GM18502 (cell line): ENCODE results near the gene SLC10A1.

ENCODE experiments used
- ATAC-seq: cut with Tn5 transposase; IDR thresholded peaks from one replicate; pipeline ENCODE4 v1.9.1; 2021; ENCODE audit warnings: mild to moderate bottlenecking; ENCODE audit not compliant: unreplicated experiment, poor library complexity

SLC10A1 gene

DNA sequence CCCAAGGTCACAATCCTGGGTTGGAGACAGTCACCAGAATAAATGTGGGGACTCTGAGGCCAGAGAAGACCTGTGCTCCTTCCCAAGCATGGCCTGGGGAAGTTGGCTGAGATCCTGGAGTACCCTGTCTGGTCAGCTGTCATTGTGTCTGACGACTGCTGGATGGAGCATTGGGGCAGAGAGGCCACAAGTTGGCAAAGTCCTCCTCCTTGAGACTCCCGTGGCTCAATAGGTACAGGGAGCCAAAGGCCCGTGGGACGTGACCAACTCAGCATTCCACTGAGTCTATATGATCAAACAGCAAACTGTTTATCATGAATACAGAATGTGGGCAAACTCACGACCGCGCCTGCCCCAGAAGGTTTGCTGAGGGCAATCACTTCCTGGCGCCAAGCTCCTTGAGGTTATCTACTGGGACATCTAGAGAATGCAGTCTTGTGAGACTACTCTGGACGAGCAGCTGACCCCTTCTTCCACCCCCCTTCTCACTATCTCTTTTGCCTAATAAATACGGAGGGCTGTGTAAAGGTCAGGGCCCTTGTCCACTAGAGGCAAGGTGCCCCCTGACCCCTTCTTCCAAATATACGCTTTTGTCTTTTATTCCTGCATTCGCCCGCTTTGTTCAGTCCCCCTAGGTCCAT, 14.3 kb upstream of the SLC10A1 start:
- ATAC-seq: no peak

DNA sequence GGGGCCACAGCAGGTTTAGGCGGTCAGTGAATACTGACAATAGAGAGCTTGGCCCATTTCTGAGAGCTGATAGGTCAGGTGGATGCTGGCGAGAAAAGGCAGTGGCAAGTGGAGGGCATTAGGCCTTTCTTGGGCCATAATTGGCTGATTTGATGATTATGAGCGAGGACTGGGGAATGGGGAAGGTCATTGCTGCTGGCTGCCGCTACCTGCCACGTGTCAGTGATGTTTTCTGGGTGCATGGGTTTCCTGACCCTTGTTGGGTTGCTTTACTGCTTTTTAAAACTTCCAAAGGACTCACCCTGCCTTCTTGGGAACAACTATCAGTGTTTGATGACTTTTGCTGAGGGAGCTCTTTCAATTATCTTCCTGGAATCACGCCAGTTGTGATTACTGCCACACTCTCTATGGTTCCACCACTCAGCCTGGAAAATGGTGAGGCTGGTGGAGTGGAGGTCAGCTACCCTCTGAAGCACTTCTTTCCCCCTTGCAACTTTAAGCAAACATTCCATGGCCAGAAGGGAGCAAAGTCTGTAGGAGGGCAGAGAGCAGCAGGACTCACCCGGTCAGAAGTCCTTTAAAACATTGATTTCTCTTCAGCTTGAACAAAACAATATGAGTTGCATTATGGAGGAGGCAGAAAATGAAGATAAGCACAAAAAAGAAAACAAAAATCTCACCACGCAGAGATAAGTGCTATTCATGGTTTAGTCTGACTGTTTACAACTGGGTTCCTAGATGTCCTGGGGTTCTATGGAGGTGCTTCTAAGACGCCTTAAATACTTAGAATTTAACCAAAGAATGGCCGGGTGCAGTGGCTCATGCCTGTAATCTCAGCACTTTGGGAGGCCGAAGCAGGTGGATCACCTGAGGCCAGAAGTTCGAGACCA, 12.1 kb upstream of the SLC10A1 start:
- no peak for ATAC-seq

DNA sequence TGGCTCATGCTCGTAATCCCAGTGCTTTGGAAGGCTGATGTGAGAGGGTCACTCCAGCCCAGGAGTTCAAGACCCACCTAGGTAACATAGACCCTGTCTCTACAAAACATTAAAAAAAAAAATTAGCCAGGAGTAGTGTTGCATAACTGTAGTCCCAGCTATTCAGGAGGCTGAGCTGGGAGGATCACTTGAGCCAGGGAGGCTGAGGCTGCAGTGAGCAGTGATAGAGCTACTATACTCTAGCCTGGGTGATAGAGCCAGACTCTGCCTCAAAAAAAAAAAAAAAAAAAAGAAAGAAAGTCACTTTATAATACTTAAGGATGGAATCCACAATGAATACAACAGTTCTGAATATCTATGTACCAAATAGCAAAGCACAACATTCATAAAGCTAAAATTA, 10.2 kb upstream of the SLC10A1 start:
- ATAC-seq: no peak

DNA sequence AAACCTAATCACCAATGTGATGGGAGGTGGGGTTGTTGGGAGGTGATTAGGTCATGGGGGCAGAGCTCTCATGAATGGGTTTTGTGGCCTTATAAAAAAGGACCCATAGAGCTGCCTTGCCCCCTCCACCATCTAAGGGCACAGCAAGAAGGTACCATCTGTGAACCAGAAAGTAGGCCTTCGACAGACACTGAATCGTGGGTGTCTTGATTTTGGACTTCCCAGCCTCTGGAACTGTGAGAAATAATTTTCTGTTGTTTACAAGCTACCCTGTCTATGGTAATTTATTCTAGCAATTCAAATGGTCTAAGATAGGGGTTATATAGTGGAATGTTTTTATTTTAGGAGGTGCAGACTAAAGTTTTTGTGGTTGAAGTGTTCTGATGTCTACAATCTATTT, 7.9 kb upstream of the SLC10A1 start:
- ATAC-seq: no peak

DNA sequence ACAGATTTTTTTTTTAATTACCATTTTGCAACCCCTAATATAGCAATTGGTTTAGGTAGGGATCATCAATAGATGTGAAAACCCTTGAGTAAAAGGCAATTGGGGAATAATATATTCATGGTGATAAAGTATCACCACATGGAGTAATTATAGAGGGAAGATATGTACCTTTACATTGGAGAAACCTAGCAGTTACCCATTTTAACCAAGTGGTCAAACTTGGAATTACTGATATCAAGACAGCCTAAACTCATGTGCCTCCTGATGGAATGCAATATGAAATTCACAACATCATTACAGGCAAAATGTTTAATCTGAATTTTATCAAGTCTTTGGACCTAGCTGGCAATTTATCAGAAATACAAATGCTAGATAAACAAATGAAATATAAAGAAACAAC, 6.7 kb upstream of the SLC10A1 start:
- ATAC-seq: no peak

DNA sequence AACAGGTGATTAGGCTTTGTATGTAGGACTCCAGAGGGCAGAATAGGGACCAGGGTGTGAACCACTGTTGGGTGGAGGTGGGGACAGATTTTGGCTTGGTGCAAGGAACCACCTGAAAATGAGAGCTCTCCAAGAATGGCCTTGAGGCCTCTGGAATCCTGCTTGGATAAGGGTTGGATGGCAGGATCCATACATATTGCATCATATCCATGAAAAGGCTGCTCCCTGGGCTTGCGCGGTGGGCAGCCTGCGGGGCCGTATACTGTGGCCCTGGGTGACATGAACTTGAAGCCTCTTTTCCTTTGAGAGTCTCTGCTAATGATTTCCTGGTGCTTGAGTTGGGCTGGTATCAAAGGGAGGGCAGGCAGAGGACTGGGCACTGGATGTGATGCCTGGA, 1.3 kb upstream of the SLC10A1 start:
- ATAC-seq: no peak

DNA sequence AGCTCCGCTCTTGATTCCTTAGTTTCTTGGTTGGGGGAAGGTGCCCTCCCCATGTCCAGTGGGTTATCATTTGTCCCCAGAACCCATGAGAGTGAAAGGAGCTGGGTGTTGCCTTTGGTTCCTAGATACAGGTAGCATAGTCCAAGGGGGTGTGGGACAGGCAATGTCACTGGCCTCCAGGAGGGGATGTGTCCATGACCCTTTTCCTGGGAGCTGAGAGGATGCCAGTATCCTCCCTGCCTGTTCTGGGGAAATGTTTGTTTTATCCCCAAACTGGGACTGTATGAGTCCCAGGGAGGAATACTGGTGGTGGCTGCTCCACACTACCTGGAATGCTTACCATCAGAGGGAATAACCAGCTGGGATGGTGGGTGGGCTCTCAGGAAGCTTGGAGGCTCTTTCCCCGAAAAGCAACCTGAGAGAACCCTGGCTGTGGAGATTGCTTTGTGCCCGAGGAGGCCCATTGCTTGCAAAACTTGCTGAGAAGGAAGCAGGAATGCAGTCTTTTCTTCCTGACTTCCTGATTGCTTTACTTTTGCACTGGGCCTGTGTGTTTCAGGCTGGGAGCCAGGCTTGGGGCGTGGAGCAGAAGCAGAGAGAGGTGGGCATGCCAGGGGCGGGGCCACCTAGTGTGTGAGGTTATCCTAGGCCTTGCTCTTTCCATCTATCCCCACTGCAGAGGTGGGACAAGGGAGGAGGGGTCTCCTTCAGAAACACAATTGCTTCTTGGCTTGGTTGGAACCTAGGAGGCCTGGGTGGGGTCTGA, 715 bp upstream of the SLC10A1 start:
- ATAC-seq: no peak

DNA sequence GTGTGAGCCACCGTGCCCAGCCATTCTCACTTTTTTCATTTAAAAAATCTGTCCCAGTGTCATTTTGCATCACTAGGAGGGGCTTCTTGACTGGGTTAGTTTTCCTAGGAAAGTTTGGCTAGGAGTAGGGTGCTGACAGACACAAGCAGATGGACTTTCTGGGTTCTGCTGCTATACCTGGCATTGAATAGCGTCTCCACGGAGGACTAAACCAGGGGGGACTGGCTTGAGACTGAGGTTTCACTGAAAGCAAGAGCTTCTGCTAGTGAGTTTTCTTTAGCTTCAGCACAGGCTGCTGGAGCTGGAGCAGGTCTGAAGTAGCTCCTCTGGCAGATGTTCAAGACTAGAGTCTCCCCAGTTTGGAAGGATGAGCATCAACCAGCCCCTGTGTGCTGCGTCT, 1.4 kb downstream of the SLC10A1 start:
- ATAC-seq: no peak

DNA sequence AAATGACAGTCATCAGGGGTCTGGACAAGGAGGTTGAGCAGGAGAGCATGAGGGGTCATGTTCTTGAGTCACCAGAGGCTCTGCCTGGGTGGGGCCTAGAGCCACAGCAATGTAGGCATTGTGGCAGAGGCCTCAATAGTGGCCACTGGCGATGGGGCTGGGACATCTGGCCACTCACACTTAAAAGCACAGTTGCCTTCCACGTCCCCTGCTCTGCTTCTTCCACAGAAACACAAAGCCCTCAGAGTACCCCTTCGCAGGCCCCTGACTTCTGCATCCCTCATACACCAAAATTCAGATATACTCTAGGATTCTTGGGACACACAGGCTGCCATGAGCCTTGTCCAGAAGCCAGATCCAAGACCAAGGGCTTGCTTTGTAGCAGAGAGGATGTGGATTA, 2.2 kb downstream of the SLC10A1 start:
- ATAC-seq: no peak

DNA sequence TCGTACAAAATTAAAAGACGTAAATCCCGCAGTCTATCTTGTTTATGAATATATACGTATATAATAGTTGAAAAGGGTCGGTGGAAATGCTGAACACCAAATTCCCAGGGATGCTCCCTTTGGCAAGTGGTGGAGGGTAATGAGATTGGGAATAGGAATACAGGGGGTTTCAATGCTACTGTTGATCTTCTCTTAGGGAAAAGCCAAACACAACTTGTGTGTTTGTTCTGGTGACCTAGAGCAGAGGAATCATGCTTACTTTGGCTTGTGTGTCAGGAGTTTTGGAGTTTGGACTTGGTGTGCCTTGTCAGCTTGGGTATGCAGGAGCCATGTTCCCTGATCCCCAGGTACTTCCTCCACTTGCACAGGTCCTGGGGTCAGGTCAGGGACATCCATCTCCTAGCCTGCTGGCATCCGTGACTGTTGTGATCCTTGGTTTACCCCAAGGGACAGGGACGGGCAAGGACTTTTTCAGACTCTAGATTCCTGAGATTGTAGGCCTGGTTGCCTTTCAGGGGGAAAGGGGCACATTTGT, 4.1 kb downstream of the SLC10A1 start:
- ATAC-seq: no peak

DNA sequence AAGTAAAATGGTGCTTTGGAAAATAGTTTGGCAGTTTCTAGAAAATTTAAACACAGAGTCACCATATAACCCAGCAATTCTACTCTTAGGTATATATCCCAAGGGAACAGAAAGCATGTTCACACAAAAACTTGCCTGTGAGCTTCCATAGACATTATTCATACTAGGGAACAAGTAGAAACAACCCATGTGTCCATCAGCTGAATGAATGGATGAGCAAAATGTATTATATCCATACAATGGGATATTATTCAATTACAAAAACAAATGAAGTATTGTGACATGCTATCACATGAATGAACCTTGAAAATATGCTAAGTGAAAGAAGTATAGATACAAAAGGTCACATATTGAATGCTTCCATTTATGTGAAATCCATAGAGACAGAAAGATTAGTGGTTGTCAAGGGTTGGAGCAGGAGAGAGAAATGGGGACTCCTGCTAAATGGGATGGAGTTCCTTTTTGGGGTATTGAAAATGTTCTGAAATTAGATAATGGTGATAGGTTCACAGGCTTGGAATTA, 7.9 kb downstream of the SLC10A1 start:
- no peak for ATAC-seq

DNA sequence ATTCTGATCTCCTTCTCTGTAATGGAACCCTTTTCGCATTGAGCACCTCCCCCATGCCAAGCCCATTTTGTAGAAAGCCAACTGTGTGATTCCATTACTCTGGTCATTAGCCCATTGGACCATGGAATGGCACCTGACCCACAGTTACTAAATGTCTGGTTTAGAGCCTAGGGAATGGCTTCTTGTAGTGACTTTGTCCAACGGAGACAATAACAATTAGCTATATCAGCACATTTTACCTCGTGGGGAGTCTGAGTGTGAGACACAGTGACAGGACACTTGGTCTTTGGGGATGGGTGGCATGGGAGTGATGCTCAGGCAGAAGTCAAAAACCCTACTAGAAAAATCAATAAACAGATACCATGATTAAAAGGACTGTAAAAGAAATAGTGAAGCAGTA, 10.4 kb downstream of the SLC10A1 start:
- ATAC-seq: no peak

DNA sequence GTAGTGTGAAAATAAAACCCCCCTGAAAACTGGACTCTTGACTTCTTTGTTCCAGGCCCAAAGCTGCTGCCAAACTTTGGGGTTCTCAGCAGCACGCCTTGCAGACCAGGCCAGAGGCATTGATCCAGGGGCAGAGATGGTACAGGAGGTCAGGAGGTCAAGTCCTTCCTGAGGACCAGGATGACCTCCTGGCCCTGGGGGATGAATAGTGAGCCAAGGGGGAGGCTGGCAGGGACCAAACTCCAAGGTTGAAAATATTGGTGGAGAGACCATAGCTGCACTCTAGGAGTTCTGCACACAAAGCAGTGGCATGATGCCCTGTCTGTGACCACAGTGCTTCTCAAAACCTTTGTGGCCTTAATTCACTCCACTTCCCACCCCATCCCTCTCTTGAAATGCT, 12.1 kb downstream of the SLC10A1 start:
- ATAC-seq: no peak

DNA sequence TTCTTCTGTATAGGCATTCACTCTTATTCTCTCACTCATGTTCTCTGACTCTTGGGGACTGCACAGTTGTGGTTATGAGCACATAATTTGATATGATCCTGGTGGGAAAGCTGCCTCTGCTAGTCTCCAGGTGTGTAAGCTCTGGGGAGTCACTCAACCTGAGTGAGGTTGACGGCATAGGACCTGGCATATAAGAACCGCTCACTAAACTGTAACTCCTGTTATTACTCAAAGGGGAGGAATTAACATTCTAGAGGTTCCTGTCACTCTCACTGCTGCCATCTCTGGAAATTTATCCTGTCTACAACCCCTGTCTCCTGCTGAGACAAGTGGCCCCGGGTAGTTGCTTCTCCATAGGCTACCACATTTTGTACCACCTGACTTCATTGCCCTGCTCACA, 16.1 kb downstream of the SLC10A1 start:
- ATAC-seq: no peak

DNA sequence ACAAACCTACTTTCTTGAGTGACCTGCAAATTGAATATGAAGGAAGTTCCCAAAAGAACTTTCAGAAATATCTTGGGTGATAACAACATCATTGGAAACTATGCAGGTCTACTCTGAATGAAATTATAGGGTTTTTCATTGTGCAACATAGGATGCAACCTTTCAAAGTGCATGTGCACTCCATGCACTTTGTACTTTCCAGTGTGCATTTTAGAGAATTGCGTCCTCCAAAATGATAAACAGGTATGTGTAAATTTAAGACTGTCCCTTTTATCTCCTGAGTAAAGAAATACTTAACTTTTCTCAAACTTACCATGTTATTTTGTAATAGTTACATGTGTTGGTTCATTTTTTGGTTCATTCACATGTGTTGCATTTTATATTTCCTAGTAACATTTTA, 16.9 kb downstream of the SLC10A1 start:
- no peak for ATAC-seq

DNA sequence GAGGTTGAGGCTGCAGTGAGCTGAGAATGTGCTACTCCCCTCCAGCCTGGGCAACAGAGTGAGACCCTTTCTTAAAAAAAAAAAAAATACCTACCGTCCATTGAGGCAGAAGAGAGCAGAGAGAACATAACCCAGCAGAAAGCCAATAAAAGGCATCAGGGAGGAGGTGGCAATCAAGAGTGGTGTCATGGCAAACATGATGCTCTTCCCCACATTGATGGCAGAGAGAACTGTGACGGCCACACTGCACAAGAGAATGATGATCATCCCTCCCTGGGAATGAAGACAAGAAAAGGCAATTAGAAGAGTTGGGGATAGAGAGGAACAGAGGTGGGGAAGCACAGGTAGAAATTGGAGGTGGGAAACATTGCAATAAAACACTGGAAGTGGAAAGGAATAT, 18.0 kb downstream of the SLC10A1 start:
- no peak for ATAC-seq

DNA sequence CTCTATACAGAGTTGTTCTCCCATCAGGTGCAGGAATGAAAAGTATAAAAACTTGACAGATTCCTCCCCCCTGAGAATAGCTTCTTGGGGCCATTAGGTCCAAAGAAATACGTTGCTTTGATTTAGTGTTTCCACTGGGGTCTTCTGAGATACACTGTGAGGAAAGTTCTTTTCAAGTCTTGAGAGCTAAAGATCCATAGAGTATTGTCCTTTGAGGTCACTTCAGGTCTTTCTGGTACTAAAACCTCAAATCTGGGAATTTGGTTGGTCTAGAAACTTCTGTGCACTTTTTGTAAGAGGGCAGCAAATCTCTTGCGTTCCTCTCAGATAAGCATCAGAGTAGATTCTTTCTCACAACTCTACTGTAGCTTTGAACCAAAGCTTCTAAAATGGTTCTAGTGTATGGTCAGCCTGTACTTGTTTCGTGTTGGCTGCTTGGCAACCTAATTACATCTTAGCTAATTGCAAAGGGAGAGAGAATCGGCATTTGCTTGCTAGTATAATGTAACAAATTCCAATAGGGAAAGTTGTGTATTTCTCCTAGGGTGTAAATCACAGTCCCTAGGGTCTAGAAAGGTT, 20.1 kb downstream of the SLC10A1 start:
- no peak for ATAC-seq

DNA sequence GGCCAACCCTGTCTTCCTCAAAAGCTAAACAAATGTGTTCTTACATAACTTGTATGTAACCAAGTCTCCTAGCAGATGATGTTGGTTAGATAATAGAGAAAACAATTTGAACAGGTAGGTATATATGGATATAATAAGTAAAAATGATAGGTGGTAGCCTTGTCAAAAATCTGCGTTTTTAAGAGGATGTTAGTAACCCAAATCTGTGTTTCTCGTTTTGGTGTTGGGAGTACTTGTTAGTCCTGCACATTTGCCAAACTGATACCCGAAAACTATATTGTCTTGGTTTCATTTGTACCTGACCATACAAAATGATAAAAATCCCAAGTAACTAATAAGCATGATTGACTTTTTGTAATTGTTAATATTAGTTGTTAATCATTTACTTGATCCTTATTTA, 22.0 kb downstream of the SLC10A1 start:
- ATAC-seq: no peak

DNA sequence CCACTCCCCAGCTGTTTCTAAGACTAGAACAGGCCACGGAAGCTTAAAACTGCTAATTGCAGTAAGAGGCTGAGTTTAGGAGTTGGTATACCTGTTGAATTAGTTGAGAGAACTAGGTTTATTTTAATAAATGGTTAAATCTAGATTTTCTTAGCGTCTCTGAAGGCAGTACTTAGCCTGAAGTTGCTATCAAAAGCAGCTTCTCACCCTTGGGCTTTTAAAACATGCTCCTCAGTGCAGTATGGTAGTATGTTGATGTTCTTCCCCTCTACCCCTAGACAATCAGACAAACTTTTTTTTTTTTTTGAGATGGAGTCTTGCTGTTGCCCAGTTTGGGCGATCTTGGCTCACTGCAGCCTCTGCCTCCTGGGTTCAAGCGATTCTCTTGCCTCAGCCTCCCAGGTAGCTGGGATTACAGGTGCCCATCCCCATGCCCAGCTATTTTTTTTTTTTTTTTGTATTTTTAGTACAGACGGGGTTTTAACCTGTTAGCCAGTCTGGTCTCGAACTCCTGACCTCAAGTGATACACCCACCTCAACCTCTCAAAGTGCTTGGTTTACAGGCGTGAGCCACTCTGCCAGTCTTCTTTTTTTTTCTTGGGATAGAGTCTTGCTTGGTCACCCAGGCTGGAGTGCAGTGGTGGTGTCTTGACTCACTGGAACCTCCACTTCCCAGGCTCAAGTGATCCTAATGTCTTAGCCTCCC, 23.3 kb downstream of the SLC10A1 start:
- ATAC-seq: no peak
